Stimulated activated CD4-positive, alpha-beta T cell treated with anti-CD3 and anti-CD28 coated beads, Interleukin-2, amount 100 ng/mL, for 4 hours (primary cell): Measurements from ENCODE around the gene DYNLT2.
"Not testable (repeated sequence)": the region's sequence is repeated elsewhere in the genome, so short reads cannot be mapped to it uniquely, and the experiment has no call there.

Experiments used
- DNase-seq: peaks from one replicate; pipeline ENCODE4 v3.0.0-alpha.2; 2020; ENCODE audit warnings: low read depth

The DYNLT2 gene

GRCh38 chr6:169701311-169701953 lies 49.9 kb downstream of the DYNLT2 start:
- DNase-seq = no peak

GRCh38 chr6:169700296-169700695 lies 51.1 kb downstream of the DYNLT2 start:
- no peak for DNase-seq

GRCh38 chr6:169697115-169697514 lies 54.3 kb downstream of the DYNLT2 start:
- not testable (repeated sequence) for DNase-seq

DNA sequence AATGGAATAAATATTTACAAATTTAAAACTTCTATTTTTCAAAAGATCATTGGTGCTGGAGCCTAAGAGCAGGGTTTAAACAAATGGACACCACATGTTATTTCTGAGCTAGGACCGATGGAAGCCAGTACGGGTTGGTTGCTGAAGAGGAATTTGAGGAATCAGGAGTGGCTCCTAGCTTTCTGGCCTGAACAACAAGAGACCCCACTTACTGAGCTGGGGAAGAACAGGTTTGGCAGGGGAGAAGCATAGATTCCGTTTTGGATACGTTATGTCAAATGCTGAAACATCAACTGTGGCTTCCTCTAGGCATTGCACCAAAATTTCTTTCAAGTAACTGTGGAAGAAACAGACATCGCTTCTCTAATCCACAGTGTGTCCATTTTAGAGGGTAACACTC lies 56.2 kb downstream of the DYNLT2 start:
- DNase-seq = no peak

GRCh38 chr6:169692516-169692915 lies 58.9 kb downstream of the DYNLT2 start:
- DNase-seq = no peak

- DNase-seq = no peak
Measured at GRCh38 chr6:169691260-169691659, 60.1 kb downstream of the DYNLT2 start.
